NCI-H774 (cell line): Measurements from ENCODE around the gene EBF4.

Experiments
- DNase-seq: peaks from one replicate; lab custom pipeline; 2025; lab: John Stamatoyannopoulos, UW

EBF4 gene

DNA sequence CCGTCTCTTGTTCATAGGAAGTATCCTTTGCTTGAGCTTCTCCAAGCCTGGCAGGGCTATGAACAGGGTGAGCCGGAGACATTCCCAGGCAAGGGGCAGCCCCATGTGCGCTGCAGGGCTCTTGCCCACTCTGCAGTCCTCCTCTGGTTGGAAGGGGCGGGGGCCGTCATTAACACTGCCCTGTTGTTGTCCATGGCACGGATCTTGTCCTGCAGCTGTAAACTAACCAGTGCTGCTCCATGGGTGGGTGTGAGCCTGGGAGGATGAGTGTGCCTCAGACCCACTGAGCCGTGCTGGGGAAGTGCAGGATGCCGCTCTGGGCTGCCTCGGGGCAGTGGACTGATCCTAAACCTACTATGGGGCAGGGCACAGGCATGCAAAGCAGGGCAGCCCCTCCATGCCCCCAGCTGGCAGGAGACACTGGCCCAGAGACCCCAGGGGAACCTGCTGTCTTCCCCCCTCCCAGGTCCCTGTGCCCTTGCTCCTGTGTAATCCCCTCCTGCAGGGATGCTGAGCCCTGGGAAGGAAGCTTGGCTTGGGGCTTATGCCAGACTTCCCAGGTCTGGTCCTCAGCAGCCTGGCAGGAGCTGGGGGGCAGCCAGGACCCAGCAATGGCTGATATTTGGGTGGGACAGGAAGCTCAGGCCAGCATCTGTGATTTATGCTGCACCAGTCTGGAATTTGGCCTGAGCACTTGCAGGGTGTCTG, 8.5 kb downstream of the EBF4 start:
- no peak for DNase-seq

- DNase-seq, result no peak
Observed at GRCh38 chr20:2701671-2702081, 9.1 kb downstream of the EBF4 start.

DNA sequence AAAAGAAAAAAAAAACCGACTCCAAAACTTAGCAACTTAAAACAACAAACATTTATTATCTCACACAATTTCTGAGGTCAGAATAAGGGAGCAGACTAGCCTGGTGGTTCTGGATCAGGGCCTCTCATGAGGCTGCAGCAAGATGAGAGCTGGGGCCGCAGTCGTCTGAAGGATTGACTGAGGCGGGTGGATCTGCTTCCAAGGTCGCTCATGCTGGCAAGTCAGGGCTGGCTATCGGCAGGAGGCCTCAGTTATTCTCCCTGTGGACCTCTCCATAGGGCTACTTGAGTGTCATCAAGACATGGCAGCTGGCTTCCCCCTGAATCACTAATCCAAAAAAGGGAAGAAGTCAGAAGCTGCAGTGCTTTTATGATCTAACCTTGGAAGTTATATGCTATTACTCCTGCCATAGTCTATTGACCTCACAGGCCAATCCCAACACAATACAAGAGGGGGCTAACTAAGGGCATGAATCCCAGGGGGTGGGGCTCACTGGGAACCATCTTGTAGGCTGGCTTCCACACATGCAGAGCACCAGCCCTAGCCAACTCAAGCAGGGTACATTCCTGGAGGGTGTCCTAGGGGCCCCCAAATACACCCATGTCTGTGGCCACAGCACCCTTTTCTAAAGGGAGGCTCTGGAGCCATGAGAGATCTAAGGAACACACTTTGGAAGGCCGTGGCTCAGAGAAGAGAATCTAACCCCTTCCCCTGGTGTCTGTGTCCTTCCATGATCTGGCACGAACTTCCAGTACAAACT, 11.3 kb downstream of the EBF4 start:
- DNase-seq, result no peak

GRCh38 chr20:2705931-2706645, 13.5 kb downstream of the EBF4 start:
- no peak for DNase-seq

- DNase-seq, result no peak
Observed at GRCh38 chr20:2706688-2707352, 14.2 kb downstream of the EBF4 start.

DNA sequence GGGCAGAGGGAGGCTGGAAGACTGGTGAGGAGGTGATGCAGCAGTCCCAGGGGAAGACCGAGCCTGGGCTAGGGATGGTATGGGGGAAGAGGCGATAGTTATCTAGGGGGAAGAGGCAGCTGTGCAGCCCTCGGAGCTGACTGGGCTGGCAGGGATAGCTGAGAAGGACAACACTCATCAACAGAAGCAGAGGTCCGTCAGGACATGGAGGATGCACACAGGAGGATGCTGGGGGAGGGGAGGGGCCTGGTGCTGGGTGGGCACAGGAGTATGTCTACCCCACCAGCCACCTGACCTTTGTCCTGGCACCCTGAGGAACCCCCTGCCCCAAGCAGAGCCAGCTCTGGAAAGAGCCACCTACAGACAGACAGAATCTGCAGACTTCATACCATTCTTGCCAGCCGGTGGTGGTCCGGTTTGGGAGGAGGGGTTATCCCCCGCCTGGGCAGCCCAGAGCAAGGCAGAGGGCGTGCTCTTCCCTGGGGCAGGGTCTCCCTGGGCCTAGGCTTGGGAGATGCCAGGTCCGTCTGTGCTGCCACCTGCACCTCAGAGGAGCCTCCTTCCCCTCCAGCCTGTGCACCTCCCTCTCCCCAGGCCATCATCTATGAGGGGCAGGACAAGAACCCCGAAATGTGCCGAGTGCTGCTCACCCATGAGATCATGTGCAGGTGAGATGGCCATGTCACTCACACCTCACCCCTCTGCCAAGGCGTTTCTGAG, 14.9 kb downstream of the EBF4 start:
- no peak for DNase-seq

DNA sequence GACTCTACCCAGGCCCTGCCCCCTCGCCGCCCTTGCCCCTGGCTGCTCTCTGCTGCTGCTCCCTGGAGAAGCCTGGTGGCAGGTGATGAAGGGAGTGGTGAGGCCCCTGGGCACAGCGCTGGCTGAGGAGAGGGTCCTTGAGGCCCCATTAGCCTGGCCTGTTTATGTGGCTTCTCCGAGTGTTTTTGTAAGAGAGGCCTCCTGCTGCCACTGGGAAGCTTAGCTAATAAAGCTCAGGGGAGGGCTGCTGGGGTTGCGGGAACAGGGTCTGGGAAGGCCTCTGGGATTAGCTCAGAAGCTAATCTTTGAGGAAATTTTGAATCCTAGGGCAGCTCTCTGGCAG, 15.5 kb downstream of the EBF4 start:
- DNase-seq, result no peak

DNA sequence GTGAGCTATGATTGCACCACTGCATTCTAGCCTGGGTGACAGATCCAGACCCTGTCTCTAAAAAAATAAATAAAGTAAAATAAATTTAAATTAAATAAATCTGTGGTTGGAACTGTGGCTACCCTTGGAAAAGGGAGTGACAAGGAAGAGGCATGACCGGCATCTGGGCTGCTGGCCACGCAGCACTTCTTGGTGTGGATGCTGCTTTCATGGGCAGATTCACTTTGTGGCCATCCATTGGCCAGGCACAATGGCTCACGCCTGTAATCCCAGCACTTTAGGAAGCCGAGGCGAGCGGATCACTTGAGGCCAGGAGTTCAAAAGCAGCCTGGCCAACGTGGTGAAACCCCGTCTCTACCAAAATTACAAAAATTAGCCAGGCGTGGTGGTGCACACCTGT, 16.1 kb downstream of the EBF4 start:
- DNase-seq, result no peak

GRCh38 chr20:2709205-2709981, 16.8 kb downstream of the EBF4 start:
- no peak for DNase-seq

DNA sequence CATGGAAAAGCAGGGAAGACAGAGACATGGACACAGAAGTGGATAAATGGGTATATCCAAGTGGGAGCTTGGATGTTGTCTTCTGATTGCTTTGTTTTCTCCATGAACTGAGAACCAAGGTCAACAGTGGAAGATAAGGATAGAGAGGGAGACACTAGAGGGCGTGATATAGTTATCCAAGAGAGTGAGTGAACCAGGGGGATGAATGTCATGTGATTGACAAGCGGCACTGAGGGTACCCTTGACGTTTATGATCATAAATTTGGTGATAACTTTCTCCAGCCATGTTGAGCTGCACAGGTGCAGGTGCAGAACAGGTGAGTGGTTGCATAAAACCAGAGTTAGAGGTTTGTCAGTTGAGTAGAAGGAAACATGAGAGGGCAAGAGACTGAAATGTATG, 20.7 kb downstream of the EBF4 start:
- DNase-seq, result no peak

DNA sequence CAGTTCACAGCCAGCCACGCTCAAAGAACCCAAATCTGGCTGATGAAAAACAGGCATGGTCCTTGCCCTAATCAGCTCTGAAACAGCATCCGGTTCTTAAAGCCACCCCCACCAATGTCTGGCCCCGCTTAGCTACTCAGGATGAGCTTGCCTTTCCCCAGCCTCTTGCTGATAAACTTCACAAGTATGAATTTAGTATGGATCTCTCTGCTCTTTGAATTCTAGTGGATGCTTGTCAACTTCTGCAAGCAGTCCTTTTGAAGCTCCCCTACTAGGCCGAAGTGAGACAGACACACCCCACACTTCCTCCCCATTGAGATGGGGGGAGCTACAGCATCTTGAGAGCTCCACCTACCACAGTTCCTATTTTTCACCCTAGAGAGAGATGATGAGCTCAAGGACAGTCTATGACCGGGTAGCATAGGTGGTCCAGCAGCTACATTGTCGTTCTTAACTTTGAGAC, 36.7 kb downstream of the EBF4 start:
- DNase-seq, result no peak

GRCh38 chr20:2729791-2730190, 37.2 kb downstream of the EBF4 start:
- no peak for DNase-seq

GRCh38 chr20:2734899-2735298, 42.3 kb downstream of the EBF4 start:
- DNase-seq, result no peak

DNA sequence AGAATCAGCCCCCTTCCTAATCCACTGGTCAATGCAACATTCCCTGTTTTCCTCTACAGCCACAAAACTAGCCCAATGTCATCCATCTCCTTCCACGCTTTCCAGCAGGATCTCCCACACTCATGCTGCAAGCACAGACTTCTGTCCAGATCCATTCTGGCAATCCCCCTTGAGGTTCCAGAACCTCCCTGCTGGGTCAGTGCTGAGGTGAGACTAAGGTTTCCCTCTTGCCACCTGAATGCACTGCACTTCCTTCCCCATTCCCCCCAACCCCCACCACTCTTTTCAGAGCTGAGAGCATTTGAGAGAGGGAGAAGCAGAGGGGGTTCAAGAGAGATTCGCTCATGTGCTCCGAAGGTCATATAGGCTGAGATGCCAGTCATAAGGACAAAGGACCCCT, 43.9 kb downstream of the EBF4 start:
- DNase-seq, result no peak

- DNase-seq, result no peak
Observed at GRCh38 chr20:2738331-2739041, 45.9 kb downstream of the EBF4 start.

DNA sequence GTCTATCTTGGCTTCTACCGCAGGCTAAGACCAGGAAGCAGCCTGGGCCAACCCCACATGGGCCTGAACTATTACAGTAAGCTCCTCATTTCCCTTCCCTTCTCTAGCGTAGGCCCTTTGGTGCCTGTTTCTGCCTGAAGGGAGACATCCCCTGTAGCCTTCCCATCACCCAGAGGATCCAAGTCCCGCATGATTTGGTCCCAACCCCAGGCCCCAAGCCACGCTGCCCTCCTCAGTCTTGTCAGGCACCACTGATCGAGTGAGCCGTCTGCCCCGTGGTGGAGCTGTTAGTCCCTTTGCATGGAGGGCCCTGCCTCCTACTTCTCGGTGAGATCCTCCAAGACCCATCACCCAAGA, 46.4 kb downstream of the EBF4 start:
- DNase-seq, result no peak

- DNase-seq, result no peak
Observed at GRCh38 chr20:2740702-2741101, 48.1 kb downstream of the EBF4 start.

DNA sequence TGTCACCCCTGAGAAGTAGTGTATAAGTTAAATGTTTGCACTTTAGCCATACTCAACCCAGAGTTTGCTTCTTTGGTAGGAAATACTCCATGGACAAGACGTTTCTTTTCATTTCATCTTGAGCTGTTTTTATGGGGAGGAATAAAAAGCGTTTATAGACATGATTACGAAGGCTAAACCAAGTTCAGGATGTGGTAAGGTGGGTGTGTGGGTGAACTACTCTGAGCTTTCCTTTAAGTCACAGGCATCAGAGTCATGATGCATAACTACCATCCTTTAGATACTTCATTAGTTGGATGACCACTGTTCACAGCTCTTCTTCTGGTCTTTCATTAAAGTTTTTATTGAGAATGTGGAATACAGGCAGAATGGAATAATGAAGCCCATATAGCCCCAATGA, 48.9 kb downstream of the EBF4 start:
- DNase-seq, result no peak

GRCh38 chr20:2741881-2742280, 49.3 kb downstream of the EBF4 start:
- no peak for DNase-seq

GRCh38 chr20:2742431-2742830, 49.9 kb downstream of the EBF4 start:
- DNase-seq, result no peak
